H9 (cell line): Measurements from ENCODE around the gene TMEM248. TPM values are rescaled to one million over a fixed set of nuclear protein-coding genes. Genes with fewer than 3 reads are reported as not detected.

Experiments
- DNase-seq: peaks from one replicate; pipeline ENCODE4 v3.0.0-alpha.2; 2017
- H2AFZ ChIP-seq: one replicate; pipeline ENCODE4 v1.6.1; 2013; ENCODE audit warnings: mild to moderate bottlenecking, low read length, control low read depth, moderate library complexity
- H2AK5ac ChIP-seq: 2 replicates; pipeline ENCODE4 v1.6.1; 2013; ENCODE audit warnings: low read length, control low read depth, mixed read lengths; ENCODE audit not compliant: insufficient read length
- H2BK120ac ChIP-seq: one replicate; pipeline ENCODE4 v1.6.1; 2013; ENCODE audit warnings: low read depth, mild to moderate bottlenecking, low read length, control low read depth, inconsistent platforms; ENCODE audit not compliant: poor library complexity, severe bottlenecking
- H2BK12ac ChIP-seq: 2 replicates; pipeline ENCODE4 v1.6.1; 2013; ENCODE audit warnings: low read length, control low read depth, mixed read lengths, low read depth; ENCODE audit not compliant: insufficient read length
- H2BK15ac ChIP-seq: 2 replicates; pipeline ENCODE4 v1.6.1; 2013; ENCODE audit warnings: low read depth, low read length, control low read depth
- H2BK20ac ChIP-seq: one replicate; pipeline ENCODE4 v1.6.1; 2013; ENCODE audit warnings: low read depth, mild to moderate bottlenecking, low read length, control low read depth, inconsistent platforms; ENCODE audit not compliant: poor library complexity, severe bottlenecking
- H2BK5ac ChIP-seq: 2 replicates; pipeline ENCODE4 v1.6.1; 2013; ENCODE audit warnings: low read length, control low read depth, mixed read lengths; ENCODE audit not compliant: insufficient read length
- H3K14ac ChIP-seq: 2 replicates; pipeline ENCODE4 v1.6.1; 2013; ENCODE audit warnings: low read length, control low read depth; ENCODE audit not compliant: insufficient read depth
- H3K18ac ChIP-seq: 2 replicates; pipeline ENCODE4 v1.6.1; 2013; ENCODE audit warnings: low read depth, mild to moderate bottlenecking, mixed read lengths, low read length, control low read depth; ENCODE audit not compliant: insufficient read length
- H3K23ac ChIP-seq: 2 replicates; pipeline ENCODE4 v1.6.1; 2013; ENCODE audit warnings: low read length, control low read depth, mixed read lengths, low read depth; ENCODE audit not compliant: insufficient read length
- H3K23me2 ChIP-seq: 2 replicates; pipeline ENCODE4 v1.6.1; 2013; ENCODE audit warnings: low read depth, mild to moderate bottlenecking, mixed read lengths, low read length, control low read depth; ENCODE audit not compliant: insufficient read length, poor library complexity, severe bottlenecking
- H3K27ac ChIP-seq: 2 replicates; pipeline ENCODE4 v1.5.1; 2013; ENCODE audit warnings: low read length, control low read depth, mixed read lengths, low read depth; ENCODE audit not compliant: insufficient read length
- H3K27me3 ChIP-seq: 2 replicates; pipeline ENCODE4 v1.6.1; 2013; ENCODE audit warnings: low read length, control low read depth, inconsistent platforms; ENCODE audit not compliant: insufficient read depth
- H3K4ac ChIP-seq: 2 replicates; pipeline ENCODE4 v1.6.1; 2013; ENCODE audit warnings: low read depth, mild to moderate bottlenecking, control low read depth, inconsistent platforms, low read length, moderate library complexity
- H3K4me1 ChIP-seq: 2 replicates; pipeline ENCODE4 v1.6.1; 2013; ENCODE audit warnings: low read length, control low read depth, inconsistent platforms; ENCODE audit not compliant: insufficient read depth
- H3K4me2 ChIP-seq: 2 replicates; pipeline ENCODE4 v1.6.1; 2013; ENCODE audit warnings: low read length, control low read depth, mixed read lengths; ENCODE audit not compliant: insufficient read length, insufficient read depth
- H3K56ac ChIP-seq: 2 replicates; pipeline ENCODE4 v1.6.1; 2013; ENCODE audit warnings: low read depth, mild to moderate bottlenecking, mixed read lengths, low read length, control low read depth; ENCODE audit not compliant: insufficient read length
- H3K79me1 ChIP-seq: 2 replicates; pipeline ENCODE4 v1.6.1; 2013; ENCODE audit warnings: low read depth, mild to moderate bottlenecking, moderate library complexity, low read length, control low read depth, inconsistent platforms; ENCODE audit not compliant: insufficient read depth, poor library complexity, severe bottlenecking
- H3K79me2 ChIP-seq: 2 replicates; pipeline ENCODE4 v1.6.1; 2013; ENCODE audit warnings: low read length, control low read depth, inconsistent platforms; ENCODE audit not compliant: insufficient read depth
- H3K9ac ChIP-seq: 2 replicates; pipeline ENCODE4 v1.6.1; 2013; ENCODE audit warnings: low read length, control low read depth, mixed read lengths; ENCODE audit not compliant: insufficient read length; ENCODE audit errors: extremely low read depth
- H3K9me3 ChIP-seq: one replicate; pipeline ENCODE4 v1.6.1; 2013; ENCODE audit warnings: low read depth, low read length, inconsistent platforms; ENCODE audit not compliant: control insufficient read depth
- H3T11ph ChIP-seq: one replicate; pipeline ENCODE4 v1.6.1; 2013; ENCODE audit warnings: mild to moderate bottlenecking, low read length, control low read depth, inconsistent platforms
- H4K20me1 ChIP-seq: one replicate; pipeline ENCODE4 v1.6.1; 2013; ENCODE audit not compliant: control insufficient read depth, insufficient read length, insufficient read depth
- H4K5ac ChIP-seq: 2 replicates; pipeline ENCODE4 v1.6.1; 2013; ENCODE audit warnings: low read depth, mild to moderate bottlenecking, mixed read lengths, low read length, control low read depth; ENCODE audit not compliant: insufficient read length
- H4K8ac ChIP-seq: replicated peaks from 2 replicates; pipeline ENCODE4 v1.6.1; 2013; ENCODE audit warnings: low read length, control low read depth, mixed read lengths, low read depth; ENCODE audit not compliant: insufficient read length
- H4K91ac ChIP-seq: 2 replicates; pipeline ENCODE4 v1.6.1; 2013; ENCODE audit warnings: low read depth, mild to moderate bottlenecking, moderate library complexity, mixed read lengths, low read length, control low read depth; ENCODE audit not compliant: insufficient read length
- H3K27ac Mint-ChIP-seq, 3 experiments: 2 replicates in 2 of 3; 3 replicates in 1 of 3; pipeline ENCODE4 v1.8.0; 2020 to 2021; ENCODE audit warnings: mixed read lengths in 3 of 3, mild to moderate bottlenecking in 1 of 3, moderate library complexity in 1 of 3
- H3K27me3 Mint-ChIP-seq: 2 replicates; pipeline ENCODE4 v1.8.0; 2021; ENCODE audit warnings: low read depth, mild to moderate bottlenecking, moderate library complexity, mixed read lengths
- H3K36me3 Mint-ChIP-seq, 3 experiments: 2 replicates in 2 of 3; 3 replicates in 1 of 3; pipeline ENCODE4 v1.8.0; 2020 to 2021; ENCODE audit warnings: low read depth in 3 of 3, mixed read lengths in 3 of 3; ENCODE audit not compliant: insufficient read depth in 1 of 3
- H3K4me1 Mint-ChIP-seq, 2 experiments: 2 replicates each; pipeline ENCODE4 v1.8.0; 2020; ENCODE audit warnings: mixed read lengths in 2 of 2
- H3K4me3 Mint-ChIP-seq, 2 experiments: 2 replicates in 1 of 2; 3 replicates in 1 of 2; pipeline ENCODE4 v1.8.0; 2020 to 2021; ENCODE audit warnings: mild to moderate bottlenecking in 2 of 2, mixed read lengths in 2 of 2, moderate library complexity in 1 of 2
- H3K9me3 Mint-ChIP-seq, 2 experiments: 2 replicates in 1 of 2; 3 replicates in 1 of 2; pipeline ENCODE4 v1.8.0; 2020; ENCODE audit warnings: mild to moderate bottlenecking in 2 of 2, mixed read lengths in 2 of 2, moderate library complexity in 1 of 2
- WGBS: extraction: QIAGEN DNeasy Blood & Tissue Kit; methylation state at CpG from one replicate; pipeline ENCODE4 v1.1.7; 2013; ENCODE audit warnings: missing lambda C conversion rate, low lambda C conversion rate, mixed read lengths; ENCODE audit not compliant: insufficient read length; ENCODE audit errors: extremely low coverage; 5-methylcytosine and 5-hydroxymethylcytosine counted together
- total RNA-seq: library from RNA; stranded (reverse); gene quantifications from 2 replicates; pipeline ENCODE4 v1.2.1, GENCODE V29; 2021
- TF ChIP-seq, protein P1 (sequence below): fragments of 200-600 bp; sonication (generic); conservative IDR thresholded peaks from 3 replicates; pipeline ENCODE4 v1.8.0; 2021; ENCODE audit warnings: antibody characterized with exemption, mild to moderate bottlenecking

Gene TMEM248
- total RNA-seq, 1 experiment from 2014 or later, result 74.2 TPM

GRCh38 chr7:66903360-66904062 is 17.5 kb upstream of the TMEM248 start:
- no peaks in the 10 kb centered on the region for H3K27me3 Mint-ChIP-seq

More at GRCh38 chr7:66903360-66904062, 17.5 kb upstream of the TMEM248 start:
- Histone ChIP-seq H2BK5ac (no peak overlapping the region), H4K91ac (no peak overlapping the region), H2BK12ac (no peak overlapping the region), H3K9ac (no peak overlapping the region), H3K56ac (no peak overlapping the region), H3K79me1 (no peaks in the 10 kb centered on the region), H4K20me1 (no peaks in the 10 kb centered on the region), H2BK120ac (no peak overlapping the region), H3K27ac (no peak overlapping the region), H3K9me3 (no peaks in the 10 kb centered on the region), H3K23me2 (no peaks in the 10 kb centered on the region), H4K8ac (no peak overlapping the region), H3K4me2 (no peak overlapping the region), H3K14ac (no peak overlapping the region), H3K4me1 (no peaks in the 10 kb centered on the region), H4K5ac (no peak overlapping the region), H3K18ac (no peak overlapping the region), H2AK5ac (no peak overlapping the region), H3K4ac (no peak overlapping the region), H3K79me2 (no peaks in the 10 kb centered on the region), H2BK20ac (no peak overlapping the region), H3K27me3 (no peaks in the 10 kb centered on the region), H3K23ac (no peak overlapping the region), H2AFZ (no peak overlapping the region), H3T11ph (no peak overlapping the region), H2BK15ac (no peak overlapping the region)
- Mint-ChIP-seq H3K36me3 (peaks cover 0 to 16% (median 8%) of the 10 kb centered on the region in 3 experiments; a peak in 4 of 7 replicates), H3K4me1 (peaks cover 0 to 9% of the 10 kb centered on the region in 2 experiments; a peak in 2 of 4 replicates), H3K27ac (peak overlapping the region; percentile 59 to 87 (median 85); a peak in 5 of 7 replicates), H3K4me3 (no peak overlapping the region), H3K9me3 (no peaks in the 10 kb centered on the region)
- TF ChIP-seq, protein P1, sequence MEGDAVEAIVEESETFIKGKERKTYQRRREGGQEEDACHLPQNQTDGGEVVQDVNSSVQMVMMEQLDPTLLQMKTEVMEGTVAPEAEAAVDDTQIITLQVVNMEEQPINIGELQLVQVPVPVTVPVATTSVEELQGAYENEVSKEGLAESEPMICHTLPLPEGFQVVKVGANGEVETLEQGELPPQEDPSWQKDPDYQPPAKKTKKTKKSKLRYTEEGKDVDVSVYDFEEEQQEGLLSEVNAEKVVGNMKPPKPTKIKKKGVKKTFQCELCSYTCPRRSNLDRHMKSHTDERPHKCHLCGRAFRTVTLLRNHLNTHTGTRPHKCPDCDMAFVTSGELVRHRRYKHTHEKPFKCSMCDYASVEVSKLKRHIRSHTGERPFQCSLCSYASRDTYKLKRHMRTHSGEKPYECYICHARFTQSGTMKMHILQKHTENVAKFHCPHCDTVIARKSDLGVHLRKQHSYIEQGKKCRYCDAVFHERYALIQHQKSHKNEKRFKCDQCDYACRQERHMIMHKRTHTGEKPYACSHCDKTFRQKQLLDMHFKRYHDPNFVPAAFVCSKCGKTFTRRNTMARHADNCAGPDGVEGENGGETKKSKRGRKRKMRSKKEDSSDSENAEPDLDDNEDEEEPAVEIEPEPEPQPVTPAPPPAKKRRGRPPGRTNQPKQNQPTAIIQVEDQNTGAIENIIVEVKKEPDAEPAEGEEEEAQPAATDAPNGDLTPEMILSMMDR, result no peak
- WGBS, result no CpG with 5 or more reads among the region's 32 CpGs
- DNase-seq, result no peak
